ENCODE measurements around the gene GAS2L3. TPM values are rescaled to one million over a fixed set of nuclear protein-coding genes. Genes with fewer than 3 reads are reported as not detected.

Gene GAS2L3
- total RNA-seq, 1 experiment from 2014 or later = 29.9 TPM

GRCh38 chr12:100544165-100544564 lies 29.3 kb upstream of the GAS2L3 start:
- peak; percentile 10 for DNase-seq (ENCODE audit: unreplicated experiment)
- Mint-ChIP-seq H3K9me3 (ENCODE audit: unreplicated experiment) (no peaks in the 10 kb centered on the region), H3K36me3 (ENCODE audit: insufficient read depth, unreplicated experiment) (no peaks in the 10 kb centered on the region), H3K4me1 (ENCODE audit: insufficient read depth, unreplicated experiment) (no peaks in the 10 kb centered on the region), H3K27me3 (ENCODE audit: insufficient read depth, unreplicated experiment) (peaks cover 12% of the 10 kb centered on the region), H3K4me3 (ENCODE audit: unreplicated experiment) (no peak overlapping the region), H3K27ac (ENCODE audit: low read depth, unreplicated experiment) (no peak overlapping the region)
- POLR2A ChIA-PET = no interaction called here
- BruUV-seq (replicated peaks) = no TSS peak
- CTCF ChIA-PET = interaction anchor here (1.0 to 3.2 kb wide), 2 partner anchors 9 to 11 kb away, joined by 5 to 10 read pairs; no protein-coding TSS in a partner anchor
- no peak for TF ChIP-seq CTCF (IDR thresholded peaks at IDR 0.05; ENCODE audit: unreplicated experiment)
- intact Hi-C loops (cut with micrococcal nuclease) = no loop called here

DNA sequence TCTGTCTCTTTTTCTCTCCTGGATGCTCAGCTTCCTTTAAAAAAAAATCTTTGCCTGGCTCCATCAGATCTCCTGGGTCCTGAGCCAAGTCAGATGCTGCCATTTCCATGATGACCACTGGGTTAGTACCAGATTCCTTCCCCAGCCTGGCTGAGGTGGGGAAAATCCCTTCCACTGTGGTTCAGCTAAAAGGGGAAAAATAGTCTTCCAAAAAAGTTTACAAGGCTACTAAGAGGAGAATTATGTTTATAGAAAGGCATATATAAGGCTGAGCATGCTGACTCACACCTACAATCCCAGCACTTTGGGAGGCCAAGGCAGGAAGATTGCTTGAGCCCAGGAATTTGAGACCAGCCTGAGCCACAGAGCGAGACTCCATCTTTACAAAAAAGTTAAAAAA lies 28.4 kb upstream of the GAS2L3 start:
- TF ChIP-seq CTCF (IDR thresholded peaks at IDR 0.05; ENCODE audit: unreplicated experiment) = no peak

GRCh38 chr12:100553936-100554335 lies 19.5 kb upstream of the GAS2L3 start:
- H3K27ac Mint-ChIP-seq (ENCODE audit: low read depth, unreplicated experiment) = no peak overlapping the region

More for the DNA sequence above, 28.4 kb upstream of the GAS2L3 start:
- intact Hi-C loops (cut with micrococcal nuclease) = no loop called here
- H3K9me3 Mint-ChIP-seq (ENCODE audit: unreplicated experiment) = no peaks in the 10 kb centered on the region
- peak; percentile 15 for DNase-seq (ENCODE audit: unreplicated experiment)
- H3K4me1 Mint-ChIP-seq (ENCODE audit: insufficient read depth, unreplicated experiment) = no peaks in the 10 kb centered on the region
- BruUV-seq (replicated peaks) = no TSS peak
- H3K36me3 Mint-ChIP-seq (ENCODE audit: insufficient read depth, unreplicated experiment) = no peaks in the 10 kb centered on the region
- CTCF ChIA-PET = interaction anchor here (0.5 to 3.2 kb wide), 4 partner anchors 9 to 1501 kb away, joined by 3 to 10 read pairs (median 4); no protein-coding TSS in a partner anchor
- peaks cover 12% of the 10 kb centered on the region for H3K27me3 Mint-ChIP-seq (ENCODE audit: insufficient read depth, unreplicated experiment)
- H3K27ac Mint-ChIP-seq (ENCODE audit: low read depth, unreplicated experiment) = no peak overlapping the region
- POLR2A ChIA-PET = no interaction called here
- no peak overlapping the region for H3K4me3 Mint-ChIP-seq (ENCODE audit: unreplicated experiment)

DNA sequence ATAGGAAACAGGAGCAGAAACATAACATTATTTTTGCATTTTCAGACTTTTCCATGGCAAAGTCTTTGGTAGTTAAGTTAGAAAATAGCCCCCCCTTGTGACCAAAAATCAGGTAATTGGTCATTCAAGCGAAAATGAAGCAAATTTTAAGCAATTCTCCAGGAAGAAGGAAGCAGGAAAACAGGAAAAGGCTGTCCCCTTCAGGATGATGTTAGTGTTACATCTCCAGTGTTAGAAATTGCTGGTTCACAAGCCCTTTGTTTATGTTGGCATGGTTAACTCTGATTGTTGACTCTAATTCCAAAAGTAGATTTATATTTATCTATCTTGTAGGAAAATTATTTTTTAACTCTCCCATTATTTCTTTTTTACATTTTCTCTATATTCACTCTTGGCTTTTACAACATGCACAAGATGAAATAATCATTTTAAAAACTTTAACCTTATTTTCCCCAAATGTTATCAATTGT lies 18.8 kb upstream of the GAS2L3 start:
- no peaks in the 10 kb centered on the region for H3K9me3 Mint-ChIP-seq (ENCODE audit: unreplicated experiment)
- peak; percentile 91 for DNase-seq (ENCODE audit: unreplicated experiment)
- BruUV-seq (replicated peaks) = no TSS peak
- ChIA-PET CTCF (interaction anchor here (0.6 to 7.0 kb wide), 39 partner anchors 10 to 1271 kb away, joined by 3 to 99 read pairs (median 4); partner anchors contain the start of gene ACTR6), POLR2A (no interaction called here)
- H3K36me3 Mint-ChIP-seq (ENCODE audit: insufficient read depth, unreplicated experiment) = no peaks in the 10 kb centered on the region
- H3K4me1 Mint-ChIP-seq (ENCODE audit: insufficient read depth, unreplicated experiment) = no peaks in the 10 kb centered on the region
- H3K4me3 Mint-ChIP-seq (ENCODE audit: unreplicated experiment) = no peak overlapping the region
- no peak overlapping the region for H3K27ac Mint-ChIP-seq (ENCODE audit: low read depth, unreplicated experiment)
- no peaks in the 10 kb centered on the region for H3K27me3 Mint-ChIP-seq (ENCODE audit: insufficient read depth, unreplicated experiment)
- TF ChIP-seq CTCF (IDR thresholded peaks at IDR 0.05; ENCODE audit: unreplicated experiment) = peak; percentile 91
- intact Hi-C loops (cut with micrococcal nuclease) = loop anchor here (1.0 to 2.0 kb wide), 5 partner anchors 162 to 744 kb away; no protein-coding TSS in a partner anchor

More at GRCh38 chr12:100553936-100554335, 19.5 kb upstream of the GAS2L3 start:
- no TSS peak for BruUV-seq (replicated peaks)
- POLR2A ChIA-PET = interaction anchor here (0.7 kb wide), 1 partner anchor 354 kb away, joined by 3 read pairs; the partner anchor contains the start of gene ACTR6
- Mint-ChIP-seq H3K36me3 (ENCODE audit: insufficient read depth, unreplicated experiment) (no peaks in the 10 kb centered on the region), H3K4me3 (ENCODE audit: unreplicated experiment) (no peak overlapping the region), H3K4me1 (ENCODE audit: insufficient read depth, unreplicated experiment) (no peaks in the 10 kb centered on the region), H3K9me3 (ENCODE audit: unreplicated experiment) (no peaks in the 10 kb centered on the region), H3K27me3 (ENCODE audit: insufficient read depth, unreplicated experiment) (no peaks in the 10 kb centered on the region)
- CTCF ChIA-PET = interaction anchor here (0.6 to 7.0 kb wide), 15 partner anchors 10 to 319 kb away, joined by 3 to 99 read pairs (median 5); partner anchors contain the start of gene SLC17A8
- DNase-seq (ENCODE audit: unreplicated experiment) = no peak
- no peak for TF ChIP-seq CTCF (IDR thresholded peaks at IDR 0.05; ENCODE audit: unreplicated experiment)
- intact Hi-C loops (cut with micrococcal nuclease) = loop anchor here (1.0 to 2.0 kb wide), 5 partner anchors 162 to 744 kb away; no protein-coding TSS in a partner anchor

All from MCF 10A (cell line).